DMS114 treated with DMSO at 0.1 percent for 48 hours (cell line): ENCODE measurements around the gene STK35.

Experiments used
- DNase-seq: peaks from one replicate; lab custom pipeline; 2025; ENCODE audit not compliant: unreplicated experiment; lab: John Stamatoyannopoulos, UW

STK35 gene

GRCh38 chr20:2133318-2134183, 31.9 kb downstream of the STK35 start:
- no peak for DNase-seq

GRCh38 chr20:2135013-2135412, 33.4 kb downstream of the STK35 start:
- DNase-seq: no peak

- DNase-seq: no peak
Observed at GRCh38 chr20:2136275-2136674, 34.6 kb downstream of the STK35 start.

- DNase-seq: no peak
Observed at GRCh38 chr20:2137552-2138201, 36.0 kb downstream of the STK35 start.

- DNase-seq: no peak
Observed at GRCh38 chr20:2138396-2138795, 36.8 kb downstream of the STK35 start.

GRCh38 chr20:2139250-2139649, 37.6 kb downstream of the STK35 start:
- DNase-seq: no peak

- DNase-seq: no peak
Observed at GRCh38 chr20:2139736-2140135, 38.1 kb downstream of the STK35 start.

GRCh38 chr20:2140561-2140960, 38.9 kb downstream of the STK35 start:
- DNase-seq: no peak

GRCh38 chr20:2141600-2142575, 40.3 kb downstream of the STK35 start:
- no peak for DNase-seq

- no peak for DNase-seq
Observed at GRCh38 chr20:2142649-2143048, 41.0 kb downstream of the STK35 start.

- DNase-seq: no peak
Observed at GRCh38 chr20:2143594-2143993, 42.0 kb downstream of the STK35 start.

- no peak for DNase-seq
Observed at GRCh38 chr20:2144850-2145249, 43.2 kb downstream of the STK35 start.

- DNase-seq: no peak
Observed at GRCh38 chr20:2145376-2145775, 43.7 kb downstream of the STK35 start.

- DNase-seq: no peak
Observed at GRCh38 chr20:2146080-2146867, 44.6 kb downstream of the STK35 start.

- DNase-seq: no peak
Observed at GRCh38 chr20:2149507-2149906, 47.9 kb downstream of the STK35 start.

- no peak for DNase-seq
Observed at GRCh38 chr20:2150660-2151059, 49.0 kb downstream of the STK35 start.

- no peak for DNase-seq
Observed at GRCh38 chr20:2151858-2152281, 50.2 kb downstream of the STK35 start.

GRCh38 chr20:2152317-2152716, 50.7 kb downstream of the STK35 start:
- no peak for DNase-seq

- no peak for DNase-seq
Observed at GRCh38 chr20:2153326-2153725, 51.7 kb downstream of the STK35 start.

- no peak for DNase-seq
Observed at GRCh38 chr20:2156224-2156623, 54.6 kb downstream of the STK35 start.
